OCI-LY7 (cell line): ENCODE results near the gene RTP5. TPM values are rescaled to one million over a fixed set of nuclear protein-coding genes. Genes with fewer than 3 reads are reported as not detected.

Experiments used
- BruUV-seq: library from RNA; stranded (reverse); fragments of 400-500 nt; replicated peaks from 2 replicates; lab custom pipeline; 2021; lab: Mats Ljungman, UMichigan
- CTCF ChIA-PET: fragments of 300-600 bp; sonication (Branson Sonifier 250); formaldehyde crosslinking; loops from one replicate; lab custom pipeline; 2022; ENCODE audit warnings: antibody characterized with exemption; ENCODE audit not compliant: unreplicated experiment; lab: Charles Lee
- POLR2A ChIA-PET: fragments of 300-600 bp; sonication (Branson Sonifier 250); formaldehyde crosslinking; loops from one replicate; lab custom pipeline; 2022; ENCODE audit warnings: antibody characterized with exemption; lab: Charles Lee
- DNase-seq: peaks from one replicate; pipeline ENCODE4 v3.0.0-alpha.2; 2015; ENCODE audit warnings: low spot score
- H2AFZ ChIP-seq: fragments of 200-600 bp; sonication (generic), shearing (Covaris generic); 2 replicates; pipeline ENCODE4 v1.6.1; 2014; ENCODE audit warnings: mild to moderate bottlenecking, antibody characterized with exemption, low read length, moderate library complexity
- H3K27ac ChIP-seq: fragments of 200-600 bp; sonication (generic); 2 replicates; pipeline ENCODE4 v1.5.1; 2014; ENCODE audit warnings: mixed run types, low read depth, mild to moderate bottlenecking, moderate library complexity, low read length, inconsistent platforms; ENCODE audit not compliant: poor library complexity, severe bottlenecking
- H3K36me3 ChIP-seq: fragments of 200-600 bp; sonication (generic); 2 replicates; pipeline ENCODE4 v1.6.1; 2014; ENCODE audit warnings: mild to moderate bottlenecking, antibody characterized with exemption, low read length, moderate library complexity, mixed read lengths; ENCODE audit not compliant: insufficient read depth
- H3K4me1 ChIP-seq: fragments of 200-600 bp; sonication (generic); 2 replicates; pipeline ENCODE4 v1.5.1; 2014; ENCODE audit warnings: mild to moderate bottlenecking, low read length; ENCODE audit not compliant: insufficient read depth, poor library complexity, severe bottlenecking
- H3K4me2 ChIP-seq: fragments of 200-600 bp; sonication (generic); 2 replicates; pipeline ENCODE4 v1.6.1; 2014; ENCODE audit warnings: mild to moderate bottlenecking, low read length
- H3K4me3 ChIP-seq: fragments of 200-600 bp; sonication (generic); 2 replicates; pipeline ENCODE4 v1.5.1; 2014; ENCODE audit warnings: mild to moderate bottlenecking, low read depth, low read length; ENCODE audit not compliant: poor library complexity, severe bottlenecking
- H3K79me2 ChIP-seq: fragments of 200-600 bp; sonication (generic); 2 replicates; pipeline ENCODE4 v1.6.1; 2016; ENCODE audit warnings: low read depth, mild to moderate bottlenecking, low read length, moderate library complexity, mixed read lengths; ENCODE audit not compliant: insufficient read depth
- H3K9me2 ChIP-seq: fragments of 200-600 bp; sonication (generic); 2 replicates; pipeline ENCODE4 v1.6.1; 2016; ENCODE audit warnings: mild to moderate bottlenecking, low read length, mixed read lengths; ENCODE audit not compliant: insufficient read depth
- H3K9me3 ChIP-seq: fragments of 200-600 bp; sonication (generic); 2 replicates; pipeline ENCODE4 v1.6.1; 2014; ENCODE audit warnings: mild to moderate bottlenecking, mixed run types, low read length, mixed read lengths
- H4K20me1 ChIP-seq: fragments of 200-600 bp; sonication (generic); 2 replicates; pipeline ENCODE4 v1.6.1; 2014; ENCODE audit warnings: mild to moderate bottlenecking, antibody characterized with exemption, low read length, moderate library complexity, mixed read lengths; ENCODE audit not compliant: insufficient read depth
- EZH2phosphoT487 ChIP-seq: fragments of 200-600 bp; sonication (generic); IDR thresholded peaks from 2 replicates; pipeline ENCODE4 v1.6.1; 2018; ENCODE audit warnings: low read depth, borderline replicate concordance, mild to moderate bottlenecking, mixed run types, antibody characterized with exemption, low read length, moderate library complexity, mixed read lengths
- intact Hi-C: fragments of 100-400 bp; cut with micrococcal nuclease; formaldehyde crosslinking; loops from one replicate; pipeline ENCODE4 v1.10.0; 2022; ENCODE audit not compliant: unreplicated experiment
- total RNA-seq, 2 experiments: library from RNA; depleted of rRNA in 1 of 2; stranded (reverse); fragments of >200 nt in 1 of 2; shearing (Covaris generic) in 1 of 2; gene quantifications; 2 replicates each; pipeline ENCODE4 v1.2.3, GENCODE V29; 2014 to 2022
- TF ChIP-seq, protein P1 (sequence below): fragments of 200-600 bp; sonication (generic); conservative IDR thresholded peaks from 2 replicates; pipeline ENCODE4 v1.5.1; 2014; ENCODE audit warnings: mild to moderate bottlenecking, antibody characterized with exemption, low read length, moderate library complexity, mixed read lengths

RTP5 gene
- total RNA-seq, 2 experiments from 2014 or later: not detected

DNA sequence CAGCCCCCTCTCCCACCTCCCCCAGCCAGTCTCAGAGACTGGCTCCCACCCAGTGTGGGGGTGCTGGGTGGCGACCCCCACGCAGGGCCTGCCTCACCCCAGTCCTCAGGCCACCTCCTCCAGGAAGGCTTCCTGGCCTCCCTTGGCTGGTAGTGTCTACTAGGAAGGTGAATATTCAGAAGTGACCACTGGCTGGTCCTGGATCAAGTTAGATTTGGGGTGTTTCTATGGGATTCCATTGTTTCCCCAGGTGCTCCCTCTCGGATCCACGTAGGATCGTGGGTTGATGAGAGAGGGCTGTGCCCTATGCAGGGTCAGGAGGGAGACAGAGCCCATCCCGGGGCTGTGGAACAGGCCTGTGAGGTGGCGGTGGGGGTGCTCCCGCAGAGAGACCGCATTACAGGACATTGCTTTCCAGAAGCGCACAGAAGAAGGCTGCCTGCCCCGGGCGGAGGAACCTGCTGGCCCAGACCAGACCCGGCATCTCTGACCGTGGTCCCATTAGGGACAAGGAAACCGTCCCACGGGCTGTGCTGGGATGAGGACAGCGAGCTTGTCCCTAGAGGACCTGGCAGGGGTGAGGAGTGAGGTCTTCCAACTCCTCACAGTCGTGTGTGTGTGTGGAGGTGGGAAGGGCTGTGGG is 14.2 kb upstream of the RTP5 start:
- H3K9me3 ChIP-seq: no peaks in the 10 kb centered on the region
- no peak overlapping the region for H3K27ac ChIP-seq
- no peaks in the 10 kb centered on the region for H4K20me1 ChIP-seq
- no peaks in the 10 kb centered on the region for H3K36me3 ChIP-seq
- H3K9me2 ChIP-seq: no peaks in the 10 kb centered on the region
- BruUV-seq: no TSS peak
- intact Hi-C loops: no loop called here
- no peaks in the 10 kb centered on the region for H3K79me2 ChIP-seq
- H3K4me3 ChIP-seq: no peak overlapping the region
- no peak overlapping the region for H2AFZ ChIP-seq
- no peak overlapping the region for H3K4me2 ChIP-seq
- ChIA-PET POLR2A (interaction anchor here (0.5 kb wide), 1 partner anchor 57 kb away, joined by 3 read pairs; no protein-coding TSS in a partner anchor), CTCF (no interaction called here)
- H3K4me1 ChIP-seq: peaks cover 14% of the 10 kb centered on the region
- no peak for DNase-seq
- no peak for TF ChIP-seq EZH2phosphoT487
- TF ChIP-seq, protein P1, sequence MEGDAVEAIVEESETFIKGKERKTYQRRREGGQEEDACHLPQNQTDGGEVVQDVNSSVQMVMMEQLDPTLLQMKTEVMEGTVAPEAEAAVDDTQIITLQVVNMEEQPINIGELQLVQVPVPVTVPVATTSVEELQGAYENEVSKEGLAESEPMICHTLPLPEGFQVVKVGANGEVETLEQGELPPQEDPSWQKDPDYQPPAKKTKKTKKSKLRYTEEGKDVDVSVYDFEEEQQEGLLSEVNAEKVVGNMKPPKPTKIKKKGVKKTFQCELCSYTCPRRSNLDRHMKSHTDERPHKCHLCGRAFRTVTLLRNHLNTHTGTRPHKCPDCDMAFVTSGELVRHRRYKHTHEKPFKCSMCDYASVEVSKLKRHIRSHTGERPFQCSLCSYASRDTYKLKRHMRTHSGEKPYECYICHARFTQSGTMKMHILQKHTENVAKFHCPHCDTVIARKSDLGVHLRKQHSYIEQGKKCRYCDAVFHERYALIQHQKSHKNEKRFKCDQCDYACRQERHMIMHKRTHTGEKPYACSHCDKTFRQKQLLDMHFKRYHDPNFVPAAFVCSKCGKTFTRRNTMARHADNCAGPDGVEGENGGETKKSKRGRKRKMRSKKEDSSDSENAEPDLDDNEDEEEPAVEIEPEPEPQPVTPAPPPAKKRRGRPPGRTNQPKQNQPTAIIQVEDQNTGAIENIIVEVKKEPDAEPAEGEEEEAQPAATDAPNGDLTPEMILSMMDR: no peak

DNA sequence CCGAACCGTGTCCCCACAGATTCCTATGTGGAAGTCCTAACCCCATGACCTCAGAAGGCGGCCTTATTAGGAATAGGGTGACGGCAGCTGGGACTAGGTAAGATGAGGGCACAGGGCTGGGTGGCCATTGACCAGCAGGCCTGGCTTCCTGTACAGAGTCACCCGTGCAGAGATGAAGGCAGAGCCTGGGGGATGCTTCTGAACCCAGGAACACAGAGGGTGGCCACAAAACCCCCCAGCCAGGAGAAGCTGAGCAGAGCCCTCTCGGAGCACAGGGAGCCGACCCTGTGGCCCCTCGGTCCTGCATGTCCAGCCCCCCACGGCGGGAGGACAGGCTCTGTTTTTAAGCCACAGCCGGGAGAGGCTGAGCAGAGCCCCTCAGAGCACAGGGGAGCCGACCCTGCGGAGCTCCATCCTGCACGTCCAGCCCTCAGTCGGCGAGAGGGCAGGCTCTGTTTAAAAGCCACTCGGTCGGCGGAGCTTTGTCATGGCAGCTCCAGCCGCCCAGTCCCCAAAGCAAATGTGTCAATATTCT is 13.6 kb upstream of the RTP5 start:
- Histone ChIP-seq H3K27ac (no peak overlapping the region), H3K4me1 (peaks cover 14% of the 10 kb centered on the region), H3K9me3 (no peaks in the 10 kb centered on the region), H3K36me3 (no peaks in the 10 kb centered on the region), H3K4me3 (no peak overlapping the region), H2AFZ (no peak overlapping the region), H3K9me2 (no peaks in the 10 kb centered on the region), H3K4me2 (no peak overlapping the region), H4K20me1 (no peaks in the 10 kb centered on the region), H3K79me2 (no peaks in the 10 kb centered on the region)
- no peak for DNase-seq
- no TSS peak for BruUV-seq
- ChIA-PET POLR2A (no interaction called here), CTCF (no interaction called here)
- TF ChIP-seq, protein P1: no peak
- no peak for TF ChIP-seq EZH2phosphoT487
- intact Hi-C loops: no loop called here

DNA sequence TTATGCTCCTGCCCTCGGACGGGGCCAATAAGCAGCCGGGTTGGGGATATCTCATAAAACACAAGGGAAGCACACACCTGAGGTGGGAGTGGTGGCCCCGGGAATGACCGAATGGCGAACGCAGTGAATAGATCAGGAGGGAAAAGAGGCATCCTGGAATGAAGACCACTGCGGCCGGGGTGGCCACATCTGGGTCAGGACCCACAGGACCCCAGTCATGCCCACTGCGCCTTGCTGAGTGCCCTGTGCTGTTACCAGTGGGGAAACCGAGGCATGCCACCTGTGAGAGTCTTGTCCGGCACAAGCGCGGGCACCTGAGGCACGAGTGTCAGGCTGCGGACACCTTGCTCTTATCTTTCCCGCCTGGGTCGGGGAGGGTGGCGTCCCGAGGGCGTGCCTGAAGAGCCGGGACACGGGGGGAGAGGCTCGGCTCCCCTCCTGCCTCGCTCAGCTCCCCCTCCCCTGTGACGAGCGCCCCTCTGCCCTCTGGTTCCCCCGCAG is 12.4 kb upstream of the RTP5 start:
- Histone ChIP-seq H3K36me3 (no peaks in the 10 kb centered on the region), H2AFZ (no peak overlapping the region), H3K9me3 (no peaks in the 10 kb centered on the region), H4K20me1 (no peaks in the 10 kb centered on the region), H3K9me2 (no peaks in the 10 kb centered on the region), H3K4me1 (peaks cover 14% of the 10 kb centered on the region), H3K27ac (no peak overlapping the region), H3K4me3 (no peak overlapping the region), H3K79me2 (no peaks in the 10 kb centered on the region), H3K4me2 (no peak overlapping the region)
- no peak for TF ChIP-seq EZH2phosphoT487
- TF ChIP-seq, protein P1: no peak
- DNase-seq: no peak
- no TSS peak for BruUV-seq
- ChIA-PET POLR2A (no interaction called here), CTCF (no interaction called here)
- intact Hi-C loops: no loop called here
